Right lobe of liver (tissue), 6 donors: ENCODE measurements around the gene NEB. TPM values are rescaled to one million over a fixed set of nuclear protein-coding genes. Genes with fewer than 3 reads are reported as not detected.

ENCODE experiments used
- ATAC-seq, 4 donors: fragments of 200-7000 bp; cut with Tn5 transposase; one replicate each; pipeline ENCODE4 v1.9.1; 2020; ENCODE audit warnings: mild to moderate bottlenecking in 4 of 4, moderate library complexity in 4 of 4
- DNase-seq, 3 donors: peaks; one replicate each; pipeline ENCODE4 v3.0.0-alpha.2; 2020
- H3K27ac ChIP-seq, 3 donors: fragments of 200-600 bp; one replicate each; pipeline ENCODE4 v1.8.0; 2022
- H3K27me3 ChIP-seq, 2 donors: fragments of 200-600 bp; one replicate each; pipeline ENCODE4 v1.8.0; 2022
- H3K36me3 ChIP-seq, 4 donors: fragments of 200-600 bp; sonication (generic) in 1 of 4; one replicate each; pipeline versions ENCODE4 v1.5.1 to v1.8.0; 2017 to 2022; ENCODE audit warnings: control low read depth in 1 of 4
- H3K4me1 ChIP-seq, 4 donors: fragments of 200-600 bp; sonication (generic) in 1 of 4; one replicate each; pipeline versions ENCODE4 v1.5.1 to v1.8.0; 2017 to 2022; ENCODE audit warnings: control low read depth in 1 of 4
- H3K4me3 ChIP-seq, 3 donors: fragments of 200-600 bp; one replicate each; pipeline ENCODE4 v1.8.0; 2022
- H3K9me3 ChIP-seq, 4 donors: fragments of 200-600 bp; sonication (generic) in 1 of 4; one replicate each; pipeline versions ENCODE4 v1.5.1 to v1.8.0; 2017 to 2022; ENCODE audit warnings: control low read depth in 1 of 4
- CTCF ChIP-seq, 4 donors: fragments of 200-600 bp in 3 of 4; fragments of 450-650 bp in 1 of 4; IDR thresholded peaks; one replicate each; pipeline versions ENCODE4 v1.5.1 to v1.8.0; 2016 to 2022; ENCODE audit warnings: antibody characterized with exemption in 4 of 4, mild to moderate bottlenecking in 2 of 4
- POLR2A ChIP-seq: fragments of 450-650 bp; IDR thresholded peaks from one replicate; pipeline ENCODE4 v1.6.1; 2017; ENCODE audit warnings: antibody characterized with exemption, mild to moderate bottlenecking
- WGBS: methylation state at CpG from one replicate; pipeline ENCODE4 v1.1.6; 2018; ENCODE audit warnings: low coverage, low lambda C conversion rate; ENCODE audit not compliant: insufficient coverage; ENCODE audit errors: missing lambda C conversion rate; 5-methylcytosine and 5-hydroxymethylcytosine counted together
- intact Hi-C, 2 donors: fragments of 100-400 bp; cut with DNase I; formaldehyde crosslinking; loops; one replicate each; pipeline versions ENCODE4 v1.11.2 to v1.14.1; 2022
- total RNA-seq, 6 experiments: library from RNA; depleted of rRNA in 2 of 6; stranded (reverse); fragments of >200 nt in 2 of 6; fragmentation: NEBNext Ultra II Directional in 3 of 6; extraction: Animal tissue kit (Norgen Biotek cat#: 25700) in 3 of 6; gene quantifications; one replicate each; pipeline versions ENCODE4 v1.1.0 to v1.2.4, GENCODE V29; 2016 to 2023
- donor health status: DM: no; HTN: yes; CAD: no.
- donor health status: DM: no; HTN: no; CAD: no.
- donor health status: DM: no; HTN: no; CAD: no.
- donor health status: DM: no; HTN: yes; CAD: no.
- donor health status: DM: no; HTN: yes; CAD: no.

The NEB gene
- total RNA-seq, 6 experiments from 2014 or later: 1.3 to 23.1 (median 9.2) TPM

GRCh38 chr2:151498178-151498577 lies 236.1 kb downstream of the NEB start:
- ATAC-seq (no peak), DNase-seq (no peak)
- WGBS: 100% methylated on average over 1 of the region's 1 CpG
- no peaks in the 10 kb centered on the region for H3K9me3 ChIP-seq
- H3K27ac ChIP-seq: no peak overlapping the region
- no peaks in the 10 kb centered on the region for H3K4me1 ChIP-seq
- no peak overlapping the region for H3K4me3 ChIP-seq
- no peaks in the 10 kb centered on the region for H3K36me3 ChIP-seq
- no peaks in the 10 kb centered on the region for H3K27me3 ChIP-seq
- TF ChIP-seq POLR2A: no peak
- TF ChIP-seq CTCF (IDR thresholded peaks at IDR 0.05): no peak
- intact Hi-C loops: no loop called here

- H3K4me1 ChIP-seq: no peaks in the 10 kb centered on the region
- no peak overlapping the region for H3K27ac ChIP-seq
- ATAC-seq (no peak), DNase-seq (no peak)
- no peaks in the 10 kb centered on the region for H3K27me3 ChIP-seq
- no peak overlapping the region for H3K4me3 ChIP-seq
- 98% methylated on average over 4 of the region's 4 CpGs for WGBS
- intact Hi-C loops: no loop called here
- TF ChIP-seq POLR2A (no peak), CTCF (IDR thresholded peaks at IDR 0.05) (no peak)
- H3K36me3 ChIP-seq: no peaks in the 10 kb centered on the region
- H3K9me3 ChIP-seq: no peaks in the 10 kb centered on the region
Observed at GRCh38 chr2:151491496-151491895, 242.8 kb downstream of the NEB start.

- Histone ChIP-seq H3K9me3 (no peaks in the 10 kb centered on the region), H3K27me3 (no peaks in the 10 kb centered on the region), H3K4me1 (no peaks in the 10 kb centered on the region), H3K36me3 (no peaks in the 10 kb centered on the region), H3K4me3 (no peak overlapping the region), H3K27ac (no peak overlapping the region)
- DNase-seq (no peak), ATAC-seq (no peak)
- 91% methylated on average over 8 of the region's 9 CpGs for WGBS
- intact Hi-C loops: no loop called here
- TF ChIP-seq CTCF (IDR thresholded peaks at IDR 0.05) (no peak), POLR2A (no peak)
Observed at GRCh38 chr2:151490276-151490675, 244.0 kb downstream of the NEB start.

- TF ChIP-seq POLR2A: no peak
- TF ChIP-seq CTCF (IDR thresholded peaks at IDR 0.05): no peak
- peaks cover 0 to 6% (median 2%) of the 10 kb centered on the region in 4 donors for H3K4me1 ChIP-seq
- DNase-seq (no peak), ATAC-seq (no peak)
- intact Hi-C loops: no loop called here
- 87% methylated on average over 1 of the region's 1 CpG for WGBS
- H3K4me3 ChIP-seq: no peak overlapping the region
- no peak overlapping the region for H3K27ac ChIP-seq
- no peaks in the 10 kb centered on the region for H3K27me3 ChIP-seq
- no peaks in the 10 kb centered on the region for H3K9me3 ChIP-seq
- peaks cover 0 to 2% (median 0%) of the 10 kb centered on the region in 4 donors for H3K36me3 ChIP-seq
Observed at GRCh38 chr2:151486053-151486452, 248.2 kb downstream of the NEB start.

GRCh38 chr2:151484100-151484499 lies 250.2 kb downstream of the NEB start:
- ATAC-seq: peak; percentile 54 to 91 (median 66)

More at GRCh38 chr2:151484100-151484499, 250.2 kb downstream of the NEB start:
- no peak for TF ChIP-seq POLR2A
- no peak for TF ChIP-seq CTCF (IDR thresholded peaks at IDR 0.05)
- Histone ChIP-seq H3K27ac (no peak overlapping the region), H3K27me3 (no peaks in the 10 kb centered on the region), H3K4me3 (no peak overlapping the region), H3K9me3 (no peaks in the 10 kb centered on the region), H3K4me1 (peaks cover 0 to 6% (median 2%) of the 10 kb centered on the region in 4 donors), H3K36me3 (peaks cover 0 to 2% (median 0%) of the 10 kb centered on the region in 4 donors)
- peak in 1 of 3 donors; percentile 50 for DNase-seq
- WGBS: 61% methylated on average over 3 of the region's 4 CpGs
- intact Hi-C loops: no loop called here
